BJ (cell line): ENCODE data around the gene C17orf113. TPM values are rescaled to one million over a fixed set of nuclear protein-coding genes. Genes with fewer than 3 reads are reported as not detected.

ENCODE experiments used
- CTCF ChIA-PET: fragments of 350-600 bp; formaldehyde crosslinking; extraction: SDS; loops from one replicate; lab custom pipeline; 2021; ENCODE audit warnings: antibody characterized with exemption, inconsistent platforms; lab: Yijun Ruan, JAX
- POLR2A ChIA-PET: fragments of 300-600 bp; sonication (Branson Sonifier 250); formaldehyde crosslinking; extraction: SDS; loops from one replicate; lab custom pipeline; 2021; ENCODE audit warnings: antibody characterized with exemption; lab: Charles Lee
- DNase-seq: peaks from one replicate; pipeline ENCODE4 v3.0.0-alpha.2; 2011; ENCODE audit warnings: low read depth
- H3K27me3 ChIP-seq: 2 replicates; pipeline ENCODE4 v1.6.0; 2011; ENCODE audit warnings: low read length; ENCODE audit not compliant: control insufficient read depth, insufficient read depth
- H3K36me3 ChIP-seq: 2 replicates; pipeline ENCODE4 v1.5.1; 2011; ENCODE audit warnings: low read length; ENCODE audit not compliant: control insufficient read depth, insufficient read depth
- H3K4me3 ChIP-seq: 2 replicates; pipeline ENCODE4 v1.5.1; 2011; ENCODE audit warnings: low read depth, mild to moderate bottlenecking, control low read depth, low read length
- polyA plus RNA-seq: library from polyadenylated mRNA; depleted of rRNA; stranded (reverse); fragments of >200 nt; gene quantifications from 2 replicates; pipeline ENCODE4 v1.2.3, GENCODE V29; 2011
- TF ChIP-seq, protein P1 (sequence below): IDR thresholded peaks from 2 replicates; pipeline ENCODE4 v1.5.1; 2011; ENCODE audit warnings: low read depth, mild to moderate bottlenecking, control low read depth, inconsistent platforms, low read length, moderate library complexity; ENCODE audit not compliant: insufficient read depth

The C17orf113 gene
- polyA plus RNA-seq, 1 experiment, result 0.11 TPM

DNA sequence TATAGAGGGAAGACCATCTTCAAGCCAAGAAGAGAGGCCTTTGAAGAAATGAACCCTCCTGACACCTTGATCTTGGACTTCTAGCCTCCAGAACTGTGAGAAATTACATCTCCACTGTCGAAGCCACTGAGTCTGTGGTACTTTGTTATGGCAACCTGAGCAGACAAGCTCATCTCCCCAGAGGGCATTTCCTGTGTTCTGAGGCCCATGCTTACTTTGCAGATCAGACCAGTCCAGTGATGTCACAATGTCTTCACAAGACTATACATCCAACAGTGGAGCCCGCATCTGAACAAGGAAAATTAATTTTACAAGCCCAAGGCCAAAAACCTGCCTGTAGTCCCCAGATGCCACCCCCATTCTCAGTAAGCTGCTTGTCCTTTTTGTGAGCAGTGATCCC is 14.8 kb upstream of the C17orf113 start:
- no peak for DNase-seq
- CTCF ChIA-PET, result interaction anchor here (0.5 to 4.9 kb wide), 12 partner anchors 9 to 279 kb away, joined by 3 to 46 read pairs (median 6); partner anchors contain the start of genes C17orf113, JUP and ZNF385C
- TF ChIP-seq, protein P1, sequence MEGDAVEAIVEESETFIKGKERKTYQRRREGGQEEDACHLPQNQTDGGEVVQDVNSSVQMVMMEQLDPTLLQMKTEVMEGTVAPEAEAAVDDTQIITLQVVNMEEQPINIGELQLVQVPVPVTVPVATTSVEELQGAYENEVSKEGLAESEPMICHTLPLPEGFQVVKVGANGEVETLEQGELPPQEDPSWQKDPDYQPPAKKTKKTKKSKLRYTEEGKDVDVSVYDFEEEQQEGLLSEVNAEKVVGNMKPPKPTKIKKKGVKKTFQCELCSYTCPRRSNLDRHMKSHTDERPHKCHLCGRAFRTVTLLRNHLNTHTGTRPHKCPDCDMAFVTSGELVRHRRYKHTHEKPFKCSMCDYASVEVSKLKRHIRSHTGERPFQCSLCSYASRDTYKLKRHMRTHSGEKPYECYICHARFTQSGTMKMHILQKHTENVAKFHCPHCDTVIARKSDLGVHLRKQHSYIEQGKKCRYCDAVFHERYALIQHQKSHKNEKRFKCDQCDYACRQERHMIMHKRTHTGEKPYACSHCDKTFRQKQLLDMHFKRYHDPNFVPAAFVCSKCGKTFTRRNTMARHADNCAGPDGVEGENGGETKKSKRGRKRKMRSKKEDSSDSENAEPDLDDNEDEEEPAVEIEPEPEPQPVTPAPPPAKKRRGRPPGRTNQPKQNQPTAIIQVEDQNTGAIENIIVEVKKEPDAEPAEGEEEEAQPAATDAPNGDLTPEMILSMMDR, result no peak
- H3K4me3 ChIP-seq, result no peak overlapping the region
- H3K27me3 ChIP-seq, result peaks cover 2% of the 10 kb centered on the region
- no peaks in the 10 kb centered on the region for H3K36me3 ChIP-seq
- POLR2A ChIA-PET, result no interaction called here

DNA sequence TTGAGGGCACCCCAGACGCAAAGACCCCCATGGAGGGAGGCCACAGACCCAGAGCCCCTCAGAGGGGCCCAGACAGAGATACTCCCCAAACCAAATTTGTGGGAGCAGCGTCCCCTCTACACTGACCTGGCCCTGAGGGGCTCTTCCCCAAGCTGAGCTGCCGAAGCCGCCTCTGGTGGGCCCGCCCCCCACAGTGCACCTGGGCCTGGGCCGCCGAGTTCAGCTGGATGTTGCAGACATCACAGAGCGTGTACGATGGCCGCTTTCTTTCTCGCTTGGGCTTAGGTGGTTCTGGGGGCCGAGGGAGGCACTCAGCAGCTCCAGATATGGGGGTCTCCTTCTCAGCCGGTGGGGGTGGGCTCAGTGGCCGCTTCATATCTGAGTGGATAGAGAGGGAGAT is 12.3 kb upstream of the C17orf113 start:
- H3K36me3 ChIP-seq, result no peaks in the 10 kb centered on the region
- DNase-seq, result no peak
- peaks cover 4% of the 10 kb centered on the region for H3K27me3 ChIP-seq
- ChIA-PET CTCF (interaction anchor here (1.0 kb wide), 1 partner anchor 35 kb away, joined by 3 read pairs; no protein-coding TSS in a partner anchor), POLR2A (no interaction called here)
- TF ChIP-seq, protein P1, result no peak
- H3K4me3 ChIP-seq, result no peak overlapping the region

GRCh38 chr17:42061646-42062487 is 11.5 kb upstream of the C17orf113 start:
- ChIA-PET POLR2A (no interaction called here), CTCF (interaction anchor here (1.2 kb wide), 1 partner anchor 39 kb away, joined by 3 read pairs; no protein-coding TSS in a partner anchor)
- DNase-seq, result no peak
- H3K36me3 ChIP-seq, result no peaks in the 10 kb centered on the region
- TF ChIP-seq, protein P1, result no peak
- peaks cover 4% of the 10 kb centered on the region for H3K27me3 ChIP-seq
- H3K4me3 ChIP-seq, result no peak overlapping the region

- no peak overlapping the region for H3K4me3 ChIP-seq
- no peaks in the 10 kb centered on the region for H3K36me3 ChIP-seq
- CTCF ChIA-PET, result interaction anchor here (1.4 to 2.1 kb wide), 3 partner anchors 8 to 19 kb away, joined by 3 to 6 read pairs (median 3); no protein-coding TSS in a partner anchor
- POLR2A ChIA-PET, result no interaction called here
- no peak for DNase-seq
- TF ChIP-seq, protein P1, result no peak
- peaks cover 6% of the 10 kb centered on the region for H3K27me3 ChIP-seq
Measured at GRCh38 chr17:42060231-42060630, 9.8 kb upstream of the C17orf113 start.

- POLR2A ChIA-PET, result no interaction called here
- Histone ChIP-seq H3K27me3 (peaks cover 10% of the 10 kb centered on the region), H3K4me3 (no peak overlapping the region), H3K36me3 (no peaks in the 10 kb centered on the region)
- TF ChIP-seq, protein P1, result no peak
- CTCF ChIA-PET, result interaction anchor here (1.4 to 2.1 kb wide), 3 partner anchors 8 to 19 kb away, joined by 3 to 6 read pairs (median 3); no protein-coding TSS in a partner anchor
- DNase-seq, result no peak
Measured at GRCh38 chr17:42059815-42060214, 9.4 kb upstream of the C17orf113 start.
